NCI-H460 (cell line): ENCODE results near the gene FZD10. TPM values are rescaled to one million over a fixed set of nuclear protein-coding genes. Genes with fewer than 3 reads are reported as not detected.

ENCODE experiments used
- DNase-seq: peaks from one replicate; pipeline ENCODE4 v3.0.0-alpha.2; 2016; ENCODE audit warnings: low read depth; ENCODE audit errors: extremely low read depth
- polyA plus RNA-seq: library from polyadenylated mRNA; depleted of rRNA; stranded (reverse); fragments of >200 nt; gene quantifications from 2 replicates; pipeline ENCODE4 v1.2.3, GENCODE V29; 2014; cell fraction: nucleus; rRNA removed
- total RNA-seq: library from RNA; depleted of rRNA; stranded (reverse); fragments of >200 nt; shearing (Covaris generic); gene quantifications from 2 replicates; pipeline ENCODE4 v1.2.3, GENCODE V29; 2014; rRNA removed

FZD10 gene, protein sequence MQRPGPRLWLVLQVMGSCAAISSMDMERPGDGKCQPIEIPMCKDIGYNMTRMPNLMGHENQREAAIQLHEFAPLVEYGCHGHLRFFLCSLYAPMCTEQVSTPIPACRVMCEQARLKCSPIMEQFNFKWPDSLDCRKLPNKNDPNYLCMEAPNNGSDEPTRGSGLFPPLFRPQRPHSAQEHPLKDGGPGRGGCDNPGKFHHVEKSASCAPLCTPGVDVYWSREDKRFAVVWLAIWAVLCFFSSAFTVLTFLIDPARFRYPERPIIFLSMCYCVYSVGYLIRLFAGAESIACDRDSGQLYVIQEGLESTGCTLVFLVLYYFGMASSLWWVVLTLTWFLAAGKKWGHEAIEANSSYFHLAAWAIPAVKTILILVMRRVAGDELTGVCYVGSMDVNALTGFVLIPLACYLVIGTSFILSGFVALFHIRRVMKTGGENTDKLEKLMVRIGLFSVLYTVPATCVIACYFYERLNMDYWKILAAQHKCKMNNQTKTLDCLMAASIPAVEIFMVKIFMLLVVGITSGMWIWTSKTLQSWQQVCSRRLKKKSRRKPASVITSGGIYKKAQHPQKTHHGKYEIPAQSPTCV
- total RNA-seq, result not detected in 2 replicates
- polyA plus RNA-seq, result 0.08 TPM in 1 of 2 replicates, not detected in the other

DNA sequence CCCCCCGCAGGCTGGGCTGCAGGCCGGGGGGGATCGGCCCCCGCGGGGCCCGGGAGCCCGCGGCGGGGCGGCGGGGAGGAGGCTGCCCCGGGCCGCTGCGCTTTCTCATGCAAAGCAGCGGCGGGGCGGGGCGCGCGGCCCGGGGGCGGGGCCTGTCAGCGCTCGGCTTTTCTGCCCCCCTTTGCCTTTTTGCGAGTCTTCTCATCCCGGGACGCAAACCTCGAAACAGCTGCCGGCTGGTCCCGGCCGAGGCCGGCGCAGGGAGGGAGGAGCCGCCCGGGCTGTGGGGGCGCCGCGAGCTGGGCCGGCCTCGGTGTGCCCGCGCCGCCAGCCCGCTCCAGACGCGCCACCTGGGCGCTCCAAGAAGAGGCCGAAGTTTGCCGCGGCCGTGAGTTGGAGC, at the start of gene FZD10:
Gene FZD10, plus strand, starts transcription at position 198 of the 400 bp plus-strand sequence. CDS start 479 bp downstream, outside the sequence.
- no peak for DNase-seq

GRCh38 chr12:130114952-130115351, 47.3 kb upstream of the FZD10 start:
- no peak for DNase-seq

DNA sequence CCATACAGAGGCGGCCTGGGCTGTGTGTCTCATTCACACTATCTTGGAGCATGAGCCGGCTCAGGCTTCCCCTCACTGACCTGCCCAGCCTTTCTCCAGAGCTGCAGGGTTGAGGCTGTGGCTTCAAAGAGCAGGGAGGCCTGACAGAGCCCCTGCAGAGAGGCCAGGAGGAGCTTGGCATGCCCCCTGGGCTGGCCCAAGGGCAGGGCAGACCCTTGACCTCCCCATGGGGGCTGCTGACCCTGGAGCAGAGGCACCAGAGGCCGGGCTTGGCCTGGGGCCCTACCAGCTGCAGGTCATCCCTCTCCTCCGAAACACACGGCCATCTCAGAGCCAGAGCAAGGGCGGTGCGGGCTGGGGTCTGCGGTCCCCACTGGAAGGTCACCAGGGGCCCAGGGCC, 46.6 kb upstream of the FZD10 start:
- DNase-seq, result no peak

DNA sequence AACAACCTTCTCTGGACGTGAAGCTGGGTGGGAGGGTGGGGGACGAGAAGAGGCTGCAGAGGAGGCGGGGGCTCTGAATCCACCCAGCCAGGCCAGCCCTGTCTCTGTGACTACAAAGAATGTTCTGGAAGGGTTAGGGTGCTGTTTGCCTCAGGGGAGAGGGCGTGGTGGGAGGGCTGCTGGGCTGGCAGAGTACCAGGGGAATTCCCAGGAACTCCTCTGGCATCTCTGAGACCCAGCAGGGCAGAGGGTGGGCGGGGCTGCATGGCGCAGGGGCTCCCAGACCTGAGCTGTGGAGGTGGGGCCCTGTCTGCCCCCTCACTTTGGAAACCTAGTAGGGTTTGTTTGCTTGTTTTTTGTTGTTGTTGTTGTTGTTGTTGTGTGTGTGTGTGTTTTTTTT, 45.5 kb upstream of the FZD10 start:
- no peak for DNase-seq

DNA sequence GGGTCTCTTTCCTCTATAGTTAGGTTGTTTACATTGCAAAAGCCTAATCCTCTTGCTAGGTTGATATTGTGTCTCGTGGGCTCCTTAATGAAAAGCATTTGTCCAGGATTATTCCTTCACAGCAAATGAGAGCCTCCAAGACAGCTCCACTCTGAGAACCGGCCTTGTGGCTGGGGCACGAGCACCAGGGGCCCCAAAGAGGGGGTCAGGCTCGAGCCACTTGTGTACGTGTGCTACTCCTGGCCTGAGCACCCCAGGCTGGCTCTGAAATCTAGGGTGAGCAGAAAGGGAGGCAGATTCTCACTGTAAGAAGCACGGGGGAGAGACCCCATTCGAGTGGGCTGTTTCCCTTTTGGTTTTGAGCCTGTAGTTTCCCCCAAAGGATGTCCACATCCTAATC, 45.0 kb upstream of the FZD10 start:
- DNase-seq, result no peak

DNA sequence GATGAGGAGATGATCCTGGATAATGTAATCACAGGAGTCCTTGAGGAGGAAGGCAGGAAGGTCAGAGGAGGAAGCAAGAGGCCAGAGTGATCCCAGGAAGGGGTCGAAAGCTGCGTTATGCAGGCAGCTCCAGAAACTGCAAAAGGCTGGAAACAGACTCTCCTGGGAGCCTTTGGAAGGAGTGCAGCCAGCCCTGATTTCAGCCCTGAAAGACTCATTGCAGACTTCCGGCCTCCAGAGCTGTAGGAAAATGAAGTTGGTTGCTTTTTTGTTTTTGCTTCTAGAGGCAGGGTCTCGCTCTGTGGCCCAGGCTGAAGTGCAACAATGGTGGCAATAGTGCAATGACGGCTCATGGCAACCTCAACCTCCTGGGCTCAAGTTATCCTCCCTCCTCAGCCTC, 44.6 kb upstream of the FZD10 start:
- no peak for DNase-seq

DNA sequence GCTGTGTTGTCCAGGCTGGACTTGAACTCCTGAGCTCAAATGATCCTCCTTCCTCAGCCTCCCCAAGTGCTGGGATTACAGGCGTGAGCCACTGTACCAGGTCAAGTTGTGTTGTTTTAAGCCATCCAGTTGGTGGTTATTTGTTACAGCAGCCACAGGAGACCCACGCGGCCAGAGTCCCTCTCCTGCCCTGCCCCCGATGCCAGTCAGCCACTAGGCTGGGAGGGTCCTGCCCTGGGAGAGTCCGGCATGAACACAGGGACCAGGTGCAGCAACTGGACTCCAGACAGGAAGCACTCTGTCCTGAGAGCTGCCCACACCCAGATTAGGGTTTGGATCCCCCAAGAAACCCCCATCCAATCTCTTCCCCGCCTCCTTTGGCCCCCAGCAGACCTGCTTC, 44.1 kb upstream of the FZD10 start:
- no peak for DNase-seq

GRCh38 chr12:130119241-130119861, 42.9 kb upstream of the FZD10 start:
- DNase-seq, result no peak

DNA sequence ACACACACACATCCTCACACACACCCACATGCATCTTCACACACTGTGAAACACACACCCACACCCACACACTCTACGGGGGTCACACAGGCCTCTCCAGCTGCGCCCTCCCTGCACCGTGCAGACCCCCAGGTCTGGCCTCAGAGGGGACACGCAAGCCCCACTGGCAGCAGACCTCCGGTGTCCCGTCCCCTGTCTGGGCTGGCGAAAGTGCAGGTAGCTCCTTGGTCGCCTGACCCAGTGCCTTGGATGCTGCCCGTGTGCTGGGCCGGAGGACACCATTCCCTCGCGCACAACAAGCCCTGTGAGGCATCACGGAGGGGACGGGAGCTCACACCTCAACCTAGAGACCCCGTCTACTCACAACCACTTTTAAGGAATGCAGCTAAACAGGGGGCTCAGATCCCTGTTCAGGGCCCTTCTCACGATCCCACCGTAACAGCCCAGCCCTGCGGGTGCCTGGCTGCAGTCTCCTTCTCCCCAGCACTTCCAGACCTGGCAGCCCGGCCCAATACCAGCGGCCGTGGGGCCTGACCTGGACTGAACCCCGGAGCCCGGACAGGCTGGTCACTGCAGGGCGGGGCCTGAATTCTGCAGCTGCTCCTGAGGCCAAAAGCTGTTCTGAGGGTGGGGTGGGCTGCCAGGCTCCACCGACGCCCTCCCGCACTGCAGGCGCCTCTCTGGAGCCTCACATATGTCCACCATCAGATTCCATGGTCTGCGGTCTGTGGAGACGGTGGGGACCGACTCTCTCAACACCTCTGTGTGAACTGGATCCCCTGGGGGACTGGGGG, 42.1 kb upstream of the FZD10 start:
- no peak for DNase-seq

GRCh38 chr12:130121226-130122000, 40.9 kb upstream of the FZD10 start:
- no peak for DNase-seq

- no peak for DNase-seq
Measured at GRCh38 chr12:130122356-130122755, 39.9 kb upstream of the FZD10 start.

GRCh38 chr12:130124106-130124505, 38.2 kb upstream of the FZD10 start:
- no peak for DNase-seq

- DNase-seq, result no peak
Measured at GRCh38 chr12:130124605-130125244, 37.5 kb upstream of the FZD10 start.

DNA sequence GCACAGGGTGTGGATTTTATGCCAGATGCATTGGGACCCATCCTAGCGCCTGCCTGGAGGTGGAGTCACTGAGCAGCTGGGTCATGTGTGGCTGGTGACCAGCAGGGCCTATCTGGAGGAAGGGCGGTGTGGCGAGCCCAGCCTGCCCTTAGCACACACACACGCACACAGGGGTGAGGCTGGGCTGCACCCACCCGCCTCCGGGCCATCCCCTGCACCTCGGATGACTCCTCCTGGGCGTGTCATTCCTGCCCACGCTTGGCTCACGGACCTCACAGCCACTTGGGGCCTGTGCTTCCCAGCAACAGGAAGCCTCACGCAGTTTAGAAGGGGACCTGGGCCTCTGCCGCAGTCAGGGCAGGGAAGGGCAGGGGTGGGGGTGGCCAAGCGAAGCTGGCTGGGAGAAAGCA, 36.2 kb upstream of the FZD10 start:
- no peak for DNase-seq

DNA sequence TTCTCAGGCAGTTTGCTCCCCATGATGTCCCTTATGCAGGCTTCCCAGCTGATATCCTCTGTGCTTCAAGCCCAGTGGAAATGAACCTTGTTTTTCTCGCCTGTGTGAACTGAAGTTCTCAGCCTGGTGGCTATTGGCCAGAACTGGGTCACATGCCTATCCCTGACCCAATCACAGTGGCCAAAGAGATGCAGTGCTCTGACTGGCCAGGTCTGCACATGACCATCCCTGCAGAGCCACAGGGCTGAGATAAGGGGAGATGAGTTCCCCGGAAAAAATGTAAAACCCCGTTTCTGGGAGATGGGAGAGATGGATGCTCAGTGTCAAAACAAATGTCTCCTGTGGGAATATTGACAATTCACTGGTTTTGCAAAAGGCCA, 34.7 kb upstream of the FZD10 start:
- DNase-seq, result no peak

- DNase-seq, result no peak
Measured at GRCh38 chr12:130127912-130128789, 34.1 kb upstream of the FZD10 start.

- no peak for DNase-seq
Measured at GRCh38 chr12:130128790-130129735, 33.2 kb upstream of the FZD10 start.

GRCh38 chr12:130130346-130130745, 31.9 kb upstream of the FZD10 start:
- no peak for DNase-seq
